GM19328 (cell line): ENCODE data around the gene FAM193A.
A peak's percentile ranks its signal among the peaks of the same experiment; 100 is the strongest.
"Not testable (repeated sequence)": the region's sequence is repeated elsewhere in the genome, so short reads cannot be mapped to it uniquely, and the experiment has no call there.

Source experiments
- ATAC-seq: cut with Tn5 transposase; IDR thresholded peaks from one replicate; pipeline ENCODE4 v1.9.1; 2021; ENCODE audit warnings: mild to moderate bottlenecking, moderate library complexity; ENCODE audit not compliant: unreplicated experiment

The FAM193A gene

GRCh38 chr4:2514193-2514592 lies 22.3 kb upstream of the FAM193A start:
- not testable (repeated sequence) for ATAC-seq

- not testable (repeated sequence) for ATAC-seq
Measured at GRCh38 chr4:2514944-2515343, 21.5 kb upstream of the FAM193A start.

- ATAC-seq, result no peak
Measured at GRCh38 chr4:2515830-2516550, 20.5 kb upstream of the FAM193A start.

- ATAC-seq, result no peak
Measured at GRCh38 chr4:2516635-2517034, 19.8 kb upstream of the FAM193A start.

- ATAC-seq, result no peak
Measured at GRCh38 chr4:2526559-2526958, 9.9 kb upstream of the FAM193A start.

GRCh38 chr4:2534904-2535375 lies 1.5 kb upstream of the FAM193A start:
- no peak for ATAC-seq

GRCh38 chr4:2535376-2536192 lies 863 bp upstream of the FAM193A start:
- peak; percentile 14 for ATAC-seq

- ATAC-seq, result peak; percentile 27
Measured at GRCh38 chr4:2537011-2537830, 774 bp downstream of the FAM193A start.

- not testable (repeated sequence) for ATAC-seq
Measured at GRCh38 chr4:2543580-2544191, 7.2 kb downstream of the FAM193A start.

- ATAC-seq, result no peak
Measured at GRCh38 chr4:2545321-2546013, 9.0 kb downstream of the FAM193A start.

- no peak for ATAC-seq
Measured at GRCh38 chr4:2546286-2546823, 9.9 kb downstream of the FAM193A start.

GRCh38 chr4:2546961-2547691 lies 10.7 kb downstream of the FAM193A start:
- not testable (repeated sequence) for ATAC-seq

- no peak for ATAC-seq
Measured at GRCh38 chr4:2551118-2551517, 14.7 kb downstream of the FAM193A start.

GRCh38 chr4:2552806-2553205 lies 16.4 kb downstream of the FAM193A start:
- no peak for ATAC-seq

GRCh38 chr4:2558301-2558700 lies 21.9 kb downstream of the FAM193A start:
- ATAC-seq, result no peak

- no peak for ATAC-seq
Measured at GRCh38 chr4:2560167-2560566, 23.7 kb downstream of the FAM193A start.

GRCh38 chr4:2565533-2565932 lies 29.1 kb downstream of the FAM193A start:
- no peak for ATAC-seq

- no peak for ATAC-seq
Measured at GRCh38 chr4:2570036-2570435, 33.6 kb downstream of the FAM193A start.

- ATAC-seq, result no peak
Measured at GRCh38 chr4:2570551-2571222, 34.2 kb downstream of the FAM193A start.
